Measurements from ENCODE around the gene TSSK6.

GRCh38 chr19:19504754-19505668, 10.3 kb downstream of the TSSK6 start:
- TF ChIP-seq TAF1 (conservative IDR thresholded peaks at IDR 0.05) (no peak), GABPA (IDR thresholded peaks at IDR 0.05 in 1 of 2, conservative IDR thresholded peaks at IDR 0.05 in 1 of 2) (no peak)

Data from liver (tissue), 2 donors.